ENCODE measurements around the gene C20orf141.
"Not testable (repeated sequence)": the region's sequence is repeated elsewhere in the genome, so short reads cannot be mapped to it uniquely, and the experiment has no call there.

The C20orf141 gene

DNA sequence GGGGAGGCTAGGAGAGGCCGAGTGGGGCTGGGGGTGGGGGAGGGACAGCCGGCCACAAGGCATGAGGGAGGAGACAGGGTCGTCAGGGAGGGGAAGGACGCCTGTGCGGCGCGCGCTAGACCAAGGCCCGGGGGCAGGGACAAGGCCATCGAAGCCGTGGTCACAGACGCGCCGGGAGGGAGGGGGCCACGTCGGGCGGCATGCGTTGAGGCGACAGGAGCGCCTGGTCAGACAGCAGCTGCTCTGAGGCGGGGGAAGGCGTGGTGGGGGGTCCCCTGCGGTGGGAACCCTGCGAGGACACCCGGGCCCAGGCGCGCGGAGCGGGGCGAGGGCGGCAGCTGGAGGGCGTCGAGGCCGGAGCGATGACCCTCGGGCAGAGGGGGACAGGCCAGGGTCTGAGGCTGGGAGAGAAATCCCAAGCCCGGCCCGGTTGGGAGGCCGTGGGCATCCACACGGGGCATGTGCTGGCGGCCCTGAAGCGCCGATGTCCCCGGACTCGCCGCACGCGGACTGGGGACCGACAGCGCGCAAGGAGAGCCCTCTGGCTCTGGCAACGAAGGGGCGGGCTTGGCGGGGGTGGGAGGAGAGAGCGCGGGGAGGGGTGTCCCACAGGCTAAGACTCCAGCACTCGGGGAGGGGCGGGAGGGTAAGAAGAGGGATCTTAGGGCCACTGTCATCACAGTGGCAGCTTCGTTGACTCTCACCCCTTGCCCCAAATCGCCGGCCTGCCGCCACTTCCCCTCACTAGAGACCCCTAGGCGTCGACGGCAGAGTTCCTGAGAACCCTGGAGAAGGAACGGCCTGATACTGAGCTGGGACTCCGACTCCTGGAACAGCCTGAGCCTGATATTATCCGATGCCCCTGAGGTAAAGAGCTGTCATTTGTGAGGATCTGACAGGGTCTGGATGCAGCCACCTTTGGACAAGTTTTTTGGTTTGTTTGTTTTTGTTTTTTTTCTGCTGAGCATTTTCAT, 6.4 kb downstream of the C20orf141 start:
- DNase-seq = no peak

DNA sequence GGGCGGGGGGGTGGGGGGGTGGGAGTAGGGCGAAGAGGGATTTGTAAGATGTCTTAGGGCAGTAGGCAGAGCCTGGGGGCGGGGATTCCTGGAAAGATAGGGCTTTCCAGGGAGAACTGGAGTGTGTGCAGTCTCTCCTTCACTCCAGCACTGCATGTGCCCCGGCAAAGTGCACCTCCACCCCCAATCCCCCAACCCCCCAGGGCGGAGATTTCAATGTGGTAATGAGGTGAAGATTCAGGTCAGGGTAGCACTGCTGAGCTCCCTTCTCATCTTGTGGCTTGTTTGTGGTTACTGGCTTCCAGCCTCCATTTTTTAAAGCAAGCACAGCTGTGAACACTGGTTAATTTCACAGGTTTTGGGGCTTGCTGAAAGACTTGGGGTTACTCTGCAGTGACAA, 7.3 kb downstream of the C20orf141 start:
- DNase-seq = peak; percentile 80

DNA sequence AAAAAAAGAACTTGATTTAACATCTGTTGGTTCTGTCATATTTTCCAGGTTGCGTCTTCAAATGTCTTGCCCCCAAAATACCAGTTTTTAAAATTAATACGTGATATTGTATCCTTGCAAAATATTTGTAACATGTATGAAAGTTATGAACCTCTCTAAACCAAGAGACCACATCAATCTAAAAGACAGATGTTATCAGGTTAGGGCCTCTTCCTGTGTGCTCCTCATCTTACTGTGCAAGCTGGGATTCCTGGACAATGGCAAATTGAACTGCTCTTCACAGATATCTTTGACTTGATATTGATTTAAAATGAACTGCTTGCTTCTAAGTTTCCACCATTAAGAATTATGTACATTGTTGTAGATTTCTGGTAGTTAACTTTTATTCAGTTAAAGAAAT, 11.0 kb downstream of the C20orf141 start:
- no peak for DNase-seq

DNA sequence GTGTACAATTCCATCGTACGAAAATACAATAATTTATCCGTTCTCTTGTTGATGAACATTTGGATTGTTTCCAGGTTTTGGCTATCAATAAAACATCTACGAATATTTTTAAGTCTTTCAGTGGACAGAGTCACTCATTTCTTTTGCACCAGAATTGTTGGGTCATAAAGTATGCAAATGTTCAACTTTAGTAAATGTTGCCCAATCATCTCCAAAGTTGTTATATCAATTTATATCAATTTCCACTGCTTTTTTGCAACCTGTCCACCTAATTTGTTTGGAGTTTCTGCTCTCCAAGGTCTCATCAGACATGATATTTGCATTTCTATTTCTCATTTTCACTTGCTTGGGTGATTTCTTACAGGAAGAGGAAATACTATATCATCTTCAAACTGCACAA, 11.9 kb downstream of the C20orf141 start:
- no peak for DNase-seq

DNA sequence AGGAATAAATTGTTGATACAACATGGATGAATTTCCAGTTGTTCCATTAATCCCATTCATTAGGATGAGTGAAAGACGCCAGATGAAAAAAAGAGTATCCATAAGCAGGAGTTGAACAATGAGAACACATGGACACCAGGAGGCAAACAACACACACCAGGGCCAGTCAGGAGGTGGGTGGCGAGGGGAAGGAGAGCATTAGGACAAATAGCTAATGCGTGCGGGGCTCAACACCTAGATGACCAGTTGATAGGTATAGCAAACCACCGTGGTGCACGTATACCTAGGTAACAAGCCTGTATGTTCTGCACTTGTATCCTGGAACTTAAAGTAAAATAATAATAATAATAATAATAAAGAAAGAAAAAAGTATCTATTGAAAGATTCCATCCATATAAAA, 14.6 kb downstream of the C20orf141 start:
- DNase-seq = no peak

DNA sequence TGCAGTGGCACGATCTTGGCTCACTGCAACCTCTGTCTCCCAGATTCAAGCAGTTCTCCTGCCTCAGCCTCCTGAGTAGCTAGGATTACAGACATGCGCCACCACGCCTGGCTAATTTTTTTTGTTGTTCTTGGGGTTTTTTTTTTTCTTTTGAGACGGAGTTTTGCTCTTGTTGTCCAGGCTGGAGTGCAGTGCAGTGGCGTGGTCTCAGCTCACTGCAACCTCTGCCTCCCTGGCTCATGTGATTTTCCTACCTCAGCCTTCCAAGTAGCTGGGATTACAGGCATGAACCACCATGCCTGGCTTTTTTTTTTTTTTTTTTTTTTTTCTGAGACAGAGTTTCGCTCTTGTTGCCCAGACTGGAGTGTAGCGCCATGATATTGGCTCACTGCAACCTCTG, 16.4 kb downstream of the C20orf141 start:
- not testable (repeated sequence) for DNase-seq

DNA sequence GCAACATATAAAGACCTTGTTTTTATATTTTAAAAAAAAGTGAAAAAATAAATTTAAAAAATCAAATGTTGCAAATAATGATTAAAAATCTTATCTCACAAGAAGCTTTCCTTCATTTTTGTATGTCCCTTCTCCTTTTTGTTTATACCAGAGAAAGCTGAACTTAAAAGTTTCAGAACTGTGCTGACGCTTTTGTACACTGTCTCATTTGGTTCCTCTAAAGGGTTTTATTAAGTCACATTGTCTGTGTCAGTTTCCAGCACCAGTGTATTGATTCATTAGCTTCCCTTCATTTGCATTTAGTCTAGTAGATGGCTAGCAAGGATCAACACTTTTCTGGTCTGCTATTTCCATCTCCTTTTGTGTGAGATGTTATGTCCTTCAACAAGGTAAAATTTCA, 19.0 kb downstream of the C20orf141 start:
- DNase-seq = no peak

DNA sequence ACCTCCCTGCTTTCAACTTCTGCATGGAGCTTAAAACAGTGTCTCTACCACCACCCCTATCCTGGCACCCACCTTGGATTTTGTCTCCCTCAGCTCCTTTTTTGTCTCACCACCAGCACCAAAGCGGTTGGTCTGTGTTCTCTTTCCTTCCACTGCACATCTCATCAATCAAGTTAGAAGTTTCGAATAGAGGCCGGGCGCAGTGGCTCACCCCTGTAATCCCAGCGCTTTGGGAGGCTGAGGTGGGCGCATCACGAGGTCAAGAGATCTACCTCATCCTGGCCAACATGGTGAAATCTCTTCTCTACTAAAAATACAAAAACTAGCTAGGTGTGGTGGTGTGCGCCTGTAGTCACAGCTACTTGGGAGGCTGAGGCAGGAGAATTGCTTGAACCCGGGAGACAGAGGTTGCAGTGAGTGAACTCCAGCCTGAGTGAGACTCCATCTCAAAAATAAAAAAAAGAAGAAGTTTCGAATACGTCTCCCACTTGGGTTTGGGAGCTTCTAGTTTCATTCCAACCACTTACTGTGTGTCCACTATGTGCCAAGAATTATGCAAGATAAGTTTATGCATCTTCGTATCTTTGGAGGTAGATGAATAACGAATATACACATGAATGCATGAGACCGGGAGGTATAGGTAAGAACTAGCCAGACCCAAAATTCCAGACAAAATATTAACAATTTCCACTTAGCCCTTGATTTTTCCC, 19.8 kb downstream of the C20orf141 start:
- no peak for DNase-seq

DNA sequence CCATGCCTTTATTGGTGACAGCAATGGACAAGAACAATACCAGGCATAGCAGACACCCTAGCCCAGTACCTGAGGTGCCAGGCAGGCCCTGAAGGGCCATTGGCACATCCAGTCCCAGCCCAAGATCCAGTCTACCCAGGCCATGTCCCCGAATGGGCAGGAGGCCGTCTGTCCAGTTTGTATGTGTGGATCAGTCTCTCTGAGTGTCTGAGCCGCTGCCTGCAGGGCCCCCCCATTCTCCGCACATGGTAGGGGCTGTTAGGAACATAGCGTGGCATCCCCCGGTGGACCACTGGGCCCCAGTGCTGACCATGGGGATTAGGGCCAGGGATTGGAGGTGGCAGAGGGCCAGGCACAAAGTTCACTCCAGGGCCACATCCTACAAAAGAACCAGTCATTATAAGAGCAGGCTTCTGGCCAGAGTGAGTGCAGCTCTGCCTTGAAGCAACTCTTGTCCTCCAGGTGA, 20.6 kb downstream of the C20orf141 start:
- DNase-seq = no peak

DNA sequence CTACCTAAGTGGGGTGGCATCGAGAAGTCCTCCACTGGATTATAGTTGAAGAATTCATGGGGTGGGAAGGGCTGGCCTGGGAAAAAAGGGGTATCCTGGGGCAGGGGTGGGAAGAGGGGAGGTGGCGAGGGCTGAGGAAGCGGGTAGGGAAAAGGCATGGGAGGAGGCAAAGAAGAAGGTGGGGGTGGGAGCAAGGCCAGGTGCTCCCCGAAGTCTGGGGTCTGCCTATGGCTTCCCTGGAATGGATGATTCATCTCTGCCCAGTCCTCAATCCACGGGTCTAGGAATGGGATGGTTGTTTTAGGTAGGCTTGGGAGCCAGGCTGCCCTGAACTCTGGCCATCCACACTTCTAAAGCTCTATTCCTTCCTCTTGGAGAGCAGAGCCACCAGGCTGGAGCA, 21.2 kb downstream of the C20orf141 start:
- DNase-seq = no peak

DNA sequence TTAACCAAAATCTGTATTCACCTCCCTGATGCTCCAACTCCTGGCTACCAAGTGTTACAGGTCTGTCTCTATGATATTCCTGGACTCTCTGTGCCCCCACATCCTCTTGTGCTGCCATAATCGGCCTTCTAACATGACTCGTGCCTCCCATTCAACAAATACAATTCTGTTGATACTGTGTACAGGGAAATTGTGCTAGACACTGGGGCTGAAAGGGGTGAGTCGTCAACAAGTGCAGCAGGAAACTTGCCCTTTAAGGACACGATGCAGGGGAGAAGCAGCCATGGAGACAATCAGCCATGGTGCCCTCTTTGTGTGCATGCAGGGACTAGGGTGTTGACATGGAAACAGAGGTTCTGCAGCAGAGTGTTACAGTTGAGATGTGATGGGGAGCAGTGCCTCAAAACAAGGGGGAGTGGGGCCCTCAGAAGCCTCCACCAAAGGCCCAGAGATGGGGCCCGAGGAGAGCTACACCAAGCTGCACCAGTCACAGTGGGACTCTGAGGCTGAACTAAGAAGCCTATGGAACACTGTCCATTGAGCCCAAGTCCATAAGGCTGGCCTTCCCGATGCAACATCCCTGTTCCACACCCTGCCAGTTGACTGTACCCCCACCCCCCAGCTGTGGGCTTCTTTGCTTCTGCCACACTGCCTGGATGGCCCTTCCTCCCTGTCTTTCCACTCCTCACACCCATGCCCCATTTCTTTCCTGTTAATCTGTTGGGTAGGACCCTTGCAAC, 22.6 kb downstream of the C20orf141 start:
- no peak for DNase-seq

DNA sequence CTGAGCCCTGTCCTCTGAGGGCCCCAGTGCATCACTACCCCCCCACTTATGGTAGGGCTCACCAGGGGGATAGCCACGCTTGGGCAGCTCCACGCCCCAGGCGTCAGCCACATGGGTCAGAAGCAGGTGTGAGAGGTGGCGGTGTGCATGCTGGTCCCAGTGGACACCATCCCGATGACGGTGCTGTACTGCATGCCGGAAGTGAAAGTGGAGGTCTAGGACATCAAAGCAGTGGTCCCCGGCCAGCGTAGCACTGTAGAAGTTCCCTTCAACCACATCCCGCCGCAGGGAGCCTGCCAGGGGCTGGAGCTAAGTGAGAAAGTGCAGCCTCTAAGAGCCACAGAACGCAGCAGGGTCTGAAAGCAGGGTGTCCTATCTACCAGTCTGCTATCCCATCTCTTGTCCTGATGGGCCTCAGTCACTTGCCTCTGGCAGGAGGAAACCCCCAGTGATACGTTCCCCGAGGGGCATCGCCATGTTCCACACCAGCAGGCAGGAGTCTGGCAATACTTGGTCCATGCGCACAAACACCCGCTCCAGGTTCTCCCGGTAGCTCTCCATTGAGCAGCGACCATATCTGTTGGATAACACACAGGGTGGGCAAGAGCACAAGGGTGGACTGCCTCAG, 23.5 kb downstream of the C20orf141 start:
- DNase-seq = no peak

DNA sequence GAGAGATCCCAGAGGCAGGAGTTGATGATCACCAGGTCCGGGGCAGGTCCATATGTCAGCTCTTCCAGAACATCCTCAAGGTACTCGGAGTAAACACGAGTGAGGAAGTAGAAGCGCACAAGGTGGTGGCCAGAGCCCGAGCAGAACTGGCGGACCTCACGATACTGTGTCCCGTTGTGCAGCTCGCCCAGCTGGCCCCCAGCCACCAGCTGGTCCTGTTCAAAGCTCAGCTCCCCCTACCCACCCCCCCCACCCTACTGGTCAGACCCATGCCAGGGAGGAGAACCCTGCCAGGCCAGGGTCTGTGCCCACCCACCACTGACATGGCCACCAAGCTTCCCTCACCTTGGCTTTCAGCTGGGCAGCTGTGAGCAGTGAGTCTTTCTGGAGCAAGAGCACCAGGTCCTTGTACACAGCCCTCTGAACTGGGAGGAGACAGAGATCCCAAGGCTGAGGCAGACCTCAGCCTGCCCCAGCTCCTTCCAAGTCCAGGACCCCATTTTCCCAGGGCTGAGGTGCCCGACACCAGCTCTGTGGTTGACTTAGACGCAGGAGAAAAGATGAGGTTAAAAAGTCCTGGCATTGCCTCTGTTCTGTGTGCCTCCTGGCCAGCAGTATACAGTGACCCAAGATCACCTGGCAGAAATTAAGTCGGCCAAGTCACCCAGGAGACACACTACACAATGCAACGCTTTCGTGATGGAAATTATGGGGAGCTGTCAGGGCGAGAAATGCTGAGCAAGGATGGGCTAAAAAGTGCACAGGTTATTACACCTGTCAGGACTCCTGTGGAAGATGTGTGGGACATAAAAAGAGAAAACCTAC, 24.3 kb downstream of the C20orf141 start:
- DNase-seq = no peak

DNA sequence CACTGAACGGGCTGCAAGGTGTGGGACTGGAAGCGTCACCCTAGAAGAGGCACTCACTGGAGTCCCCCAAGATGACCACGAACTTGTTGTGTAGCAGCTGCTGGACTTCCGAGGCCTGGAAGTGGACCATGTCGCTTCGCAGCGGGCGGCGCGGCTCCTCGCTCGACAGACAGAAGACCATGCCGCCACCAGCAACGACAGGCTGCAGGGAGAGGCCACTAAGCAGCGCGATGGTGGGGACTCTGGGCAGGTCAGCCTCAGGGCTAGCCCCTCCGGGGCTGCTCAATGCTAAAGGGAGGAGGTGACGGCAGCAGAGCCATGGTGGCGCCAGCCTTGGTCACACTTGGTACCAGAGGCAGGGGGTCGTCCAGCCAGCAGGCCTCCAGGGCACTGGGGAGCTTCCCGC, 24.9 kb downstream of the C20orf141 start:
- no peak for DNase-seq

DNA sequence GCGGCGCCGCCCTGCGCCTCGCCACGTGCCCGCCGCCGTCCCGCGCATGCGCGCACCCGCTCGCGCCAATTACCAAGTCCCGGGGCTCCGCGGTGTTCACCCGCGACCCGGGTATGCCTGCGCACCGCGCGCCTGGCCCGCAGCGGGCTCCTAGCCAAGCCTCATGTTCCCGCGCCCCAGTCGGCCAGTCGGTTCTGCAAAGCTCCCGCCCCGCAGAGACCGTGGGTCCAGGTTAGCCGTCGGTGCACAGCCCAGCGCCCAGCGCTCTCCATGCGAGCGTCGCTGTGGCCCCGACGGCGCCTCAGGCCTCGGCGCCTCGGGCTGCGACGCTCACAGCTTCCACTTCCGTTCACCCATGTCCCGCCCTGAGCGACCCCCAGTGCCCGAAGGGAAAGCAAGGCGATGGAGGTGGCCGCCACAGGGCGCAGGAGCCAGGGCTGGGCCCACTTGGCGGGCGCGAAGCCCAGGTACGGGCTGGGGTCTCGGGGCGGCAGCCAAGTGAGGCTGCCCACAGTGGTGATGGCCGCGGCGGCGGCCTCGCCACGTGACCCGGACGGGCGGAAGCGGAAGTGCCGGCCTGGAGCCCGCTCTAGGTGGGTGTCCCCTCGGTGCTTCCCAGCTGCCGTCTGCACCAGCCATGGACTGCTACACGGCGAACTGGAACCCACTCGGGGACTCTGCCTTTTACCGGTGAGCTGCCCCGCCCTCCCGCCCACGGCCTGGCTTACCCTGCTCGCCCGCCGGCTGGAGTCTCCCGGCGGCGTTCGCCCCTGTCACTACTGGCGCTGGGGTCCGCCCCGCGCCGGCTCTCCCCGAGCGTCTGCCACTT, 25.6 kb downstream of the C20orf141 start, which contains the start of the genes PCED1A and VPS16:
Gene PCED1A (minus strand): TSS at position 518 of the 829 bp plus-strand sequence. CDS start 743 bp downstream, outside the sequence.
Gene VPS16 (plus strand): TSS at position 608 of the 829 bp plus-strand sequence. CDS start 30 bp downstream, at position 638.
- peak; percentile 94 for DNase-seq

DNA sequence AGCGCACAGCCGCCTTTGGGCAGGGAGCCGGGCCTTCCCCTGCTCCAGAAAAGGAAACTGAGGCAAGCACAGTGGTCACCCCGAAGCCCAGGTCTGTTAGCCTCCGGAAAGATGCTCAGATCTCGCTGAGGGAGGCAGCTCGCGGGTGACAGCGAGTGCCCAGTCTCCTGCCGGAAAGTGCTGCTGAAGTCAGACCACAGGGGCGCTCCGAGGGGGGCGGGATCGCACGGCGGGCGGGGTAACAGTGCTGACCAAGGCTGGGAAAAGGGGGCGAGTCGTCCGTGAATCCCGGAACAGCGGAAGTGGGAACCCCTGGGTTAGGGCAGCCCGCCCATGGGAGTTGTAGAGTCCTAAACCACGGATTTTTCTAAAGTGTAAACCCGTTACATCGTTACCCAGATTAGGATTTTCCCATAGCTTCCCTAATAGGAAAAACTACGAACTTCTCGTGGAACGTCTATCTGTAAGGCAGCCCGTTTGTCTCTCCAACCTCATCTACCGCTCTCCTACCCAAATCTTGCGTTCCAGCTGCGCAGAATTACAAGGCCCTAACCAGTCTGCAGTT, 26.3 kb downstream of the C20orf141 start:
- DNase-seq = peak; percentile 72

DNA sequence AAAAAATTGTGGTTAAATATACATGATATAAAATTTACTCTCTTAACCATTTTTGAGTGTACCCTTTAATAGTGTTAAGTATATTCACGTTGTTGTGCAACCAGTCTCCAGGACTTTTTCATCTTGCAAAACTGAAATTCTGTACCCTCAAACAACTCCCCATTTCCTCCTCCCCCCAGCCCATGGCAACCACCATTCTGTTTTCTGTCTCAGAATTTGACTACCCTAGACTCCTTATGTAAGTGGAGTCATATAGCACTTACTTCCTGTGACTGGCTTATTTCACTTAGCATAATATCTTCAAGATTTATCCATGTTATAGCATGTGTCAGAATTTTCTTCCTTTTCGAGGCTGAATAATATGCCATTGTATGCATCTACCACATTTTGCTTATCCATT, 30.8 kb downstream of the C20orf141 start:
- no peak for DNase-seq

DNA sequence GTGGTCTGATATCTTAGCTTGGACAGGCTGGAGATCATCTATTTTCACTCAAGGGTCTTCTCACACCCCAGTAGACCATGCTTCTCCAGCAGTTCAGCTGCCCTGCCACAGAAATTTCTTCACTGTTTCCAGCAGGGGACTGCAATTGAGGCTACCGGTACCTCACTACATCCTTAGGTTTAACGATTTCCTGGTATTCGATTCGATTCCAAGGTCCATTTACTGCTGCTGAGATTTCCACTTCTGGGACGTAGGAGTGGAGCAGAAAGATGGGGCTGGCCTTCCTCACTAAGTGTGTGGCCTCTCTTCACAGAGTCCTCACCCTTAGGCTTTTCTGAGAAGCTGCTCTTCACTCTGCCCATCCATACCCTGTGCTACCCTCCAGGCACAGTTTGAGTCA, 31.9 kb downstream of the C20orf141 start:
- DNase-seq = no peak

DNA sequence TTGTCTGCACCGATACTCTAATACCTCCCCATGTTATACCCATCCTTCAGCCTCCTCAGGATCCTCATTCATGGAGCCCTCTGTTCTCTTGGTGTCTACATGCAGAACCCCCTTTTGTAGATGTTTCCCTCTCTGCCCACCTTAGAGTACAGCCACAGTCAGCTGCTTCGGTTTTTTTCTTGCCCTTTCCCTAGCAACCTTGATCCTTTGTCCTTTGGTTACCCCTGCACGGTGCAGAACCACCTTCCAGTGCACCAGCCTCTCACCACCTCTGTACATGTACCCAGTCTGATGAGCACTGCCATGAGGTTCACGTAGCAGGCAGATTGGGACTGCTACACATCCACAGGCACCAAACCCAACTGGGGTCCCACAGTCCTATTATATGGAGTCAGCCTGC, 33.0 kb downstream of the C20orf141 start:
- DNase-seq = no peak

DNA sequence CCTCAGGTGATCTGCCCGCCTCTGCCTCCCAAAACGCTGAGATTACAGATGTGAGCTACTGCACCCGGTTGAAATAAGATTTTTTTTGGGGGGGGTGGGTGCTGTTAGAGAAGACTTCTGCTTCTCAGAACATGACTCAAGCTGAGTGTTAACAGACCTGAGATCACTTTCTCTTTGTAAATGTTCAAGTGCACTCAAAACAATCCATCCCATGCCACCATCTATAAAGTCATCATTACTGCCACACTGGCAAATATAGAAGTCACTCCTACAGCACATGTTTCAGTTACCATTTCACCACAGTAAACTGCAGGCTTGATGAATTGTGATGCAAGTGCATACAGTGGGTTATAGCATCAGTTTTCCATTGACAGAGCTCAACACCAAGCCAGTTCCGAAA, 34.7 kb downstream of the C20orf141 start:
- no peak for DNase-seq
